HEK293 (cell line): ENCODE data around the gene MVP.
A peak's percentile ranks its signal among the peaks of the same experiment; 100 is the strongest.

ENCODE experiments used
- CTCF ChIA-PET: fragments of 350-600 bp; formaldehyde crosslinking; extraction: SDS; loops from one replicate; lab custom pipeline; 2021; ENCODE audit warnings: antibody characterized with exemption; lab: Yijun Ruan, JAX
- POLR2A ChIA-PET: fragments of 300-600 bp; formaldehyde crosslinking; extraction: SDS; loops from one replicate; lab custom pipeline; 2020; ENCODE audit warnings: antibody characterized with exemption, inconsistent platforms; lab: Yijun Ruan, JAX
- H3K27ac ChIP-seq: fragments of 200-500 bp; sonication (Bioruptor generic); 2 replicates; pipeline ENCODE4 v1.5.1; 2014; ENCODE audit warnings: low read depth, low read length, control low read depth, inconsistent platforms; ENCODE audit errors: extremely low read depth
- H3K36me3 ChIP-seq, 2 experiments: fragments of 200-500 bp in 1 of 2; sonication (Bioruptor generic) in 1 of 2; 1 replicate in 1 of 2; 2 replicates in 1 of 2; pipeline ENCODE4 v1.5.1; 2014 to 2017; ENCODE audit warnings: inconsistent platforms in 2 of 2, low read length in 2 of 2; ENCODE audit not compliant: control insufficient read depth in 2 of 2, insufficient read depth in 1 of 2
- H3K4me1 ChIP-seq: fragments of 200-500 bp; sonication (Bioruptor generic); 2 replicates; pipeline ENCODE4 v1.5.1; 2014; ENCODE audit warnings: mild to moderate bottlenecking, low read length, inconsistent platforms; ENCODE audit not compliant: control insufficient read depth, insufficient read depth
- H3K4me3 ChIP-seq: 2 replicates; pipeline ENCODE4 v1.5.1; 2011; ENCODE audit warnings: low read depth, mild to moderate bottlenecking, control low read depth, low read length, moderate library complexity
- H3K9me3 ChIP-seq: fragments of 200-500 bp; sonication (Bioruptor generic); 2 replicates; pipeline ENCODE4 v1.5.1; 2014; ENCODE audit warnings: low read depth, low read length, inconsistent platforms; ENCODE audit not compliant: control insufficient read depth, insufficient read depth
- CTCF ChIP-seq: fragments of 450-650 bp; formaldehyde crosslinking; IDR thresholded peaks from 2 replicates; pipeline ENCODE4 v1.5.1; 2016; ENCODE audit warnings: missing biosample characterization, missing genetic modification characterization
- EGR2 ChIP-seq: fragments of 450-650 bp; formaldehyde crosslinking; IDR thresholded peaks from 2 replicates; pipeline ENCODE4 v1.5.1; 2016; ENCODE audit warnings: low read depth, missing biosample characterization, missing genetic modification characterization
- KLF16 ChIP-seq: fragments of 450-650 bp; formaldehyde crosslinking; IDR thresholded peaks from 2 replicates; pipeline ENCODE4 v1.5.1; 2017; ENCODE audit warnings: missing biosample characterization, missing genetic modification characterization
- KLF7 ChIP-seq: fragments of 450-650 bp; formaldehyde crosslinking; IDR thresholded peaks from 2 replicates; pipeline ENCODE4 v1.5.1; 2016; ENCODE audit warnings: missing biosample characterization, missing genetic modification characterization, borderline replicate concordance
- PBX3 ChIP-seq: sonication (generic); formaldehyde crosslinking; IDR thresholded peaks from 2 replicates; pipeline ENCODE4 v1.8.1; 2022; ENCODE audit warnings: mild to moderate bottlenecking, moderate library complexity, missing genetic modification reagents
- PRDM1 ChIP-seq: fragments of 450-650 bp; formaldehyde crosslinking; IDR thresholded peaks from 2 replicates; pipeline ENCODE4; 2016; ENCODE audit warnings: missing biosample characterization, missing genetic modification characterization
- SCRT1 ChIP-seq: fragments of 450-650 bp; formaldehyde crosslinking; IDR thresholded peaks from 2 replicates; pipeline ENCODE4 v1.5.1; 2016; ENCODE audit warnings: missing biosample characterization, missing genetic modification characterization, borderline replicate concordance
- TSHZ1 ChIP-seq: fragments of 450-650 bp; formaldehyde crosslinking; IDR thresholded peaks from 2 replicates; pipeline ENCODE4 v1.5.1; 2016; ENCODE audit warnings: missing biosample characterization, missing genetic modification characterization, borderline replicate concordance
- ZBTB1 ChIP-seq: fragments of 450-650 bp; formaldehyde crosslinking; IDR thresholded peaks from 2 replicates; pipeline ENCODE4 v1.5.1; 2016; ENCODE audit warnings: missing biosample characterization, missing genetic modification characterization
- ZBTB20 ChIP-seq: fragments of 450-650 bp; formaldehyde crosslinking; IDR thresholded peaks from 2 replicates; pipeline ENCODE4 v1.5.1; 2016; ENCODE audit warnings: missing biosample characterization, missing genetic modification characterization
- ZEB2 ChIP-seq: fragments of 450-650 bp; formaldehyde crosslinking; IDR thresholded peaks from 2 replicates; pipeline ENCODE4 v1.5.1; 2016; ENCODE audit warnings: missing biosample characterization, missing genetic modification characterization
- ZNF121 ChIP-seq: fragments of 450-650 bp; formaldehyde crosslinking; IDR thresholded peaks from 2 replicates; pipeline ENCODE4 v1.5.1; 2016; ENCODE audit warnings: missing biosample characterization, missing genetic modification characterization
- ZNF16 ChIP-seq: fragments of 450-650 bp; formaldehyde crosslinking; IDR thresholded peaks from 2 replicates; pipeline ENCODE4 v1.5.1; 2016; ENCODE audit warnings: low read depth, missing biosample characterization, missing genetic modification characterization
- ZNF26 ChIP-seq: fragments of 450-650 bp; formaldehyde crosslinking; IDR thresholded peaks from 2 replicates; pipeline ENCODE4 v1.5.1; 2016; ENCODE audit warnings: missing biosample characterization, missing genetic modification characterization
- ZNF335 ChIP-seq: fragments of 450-650 bp; formaldehyde crosslinking; conservative IDR thresholded peaks from 2 replicates; pipeline ENCODE4 v1.5.1; 2016; ENCODE audit warnings: missing biosample characterization, missing genetic modification characterization
- ZNF416 ChIP-seq: fragments of 450-650 bp; formaldehyde crosslinking; IDR thresholded peaks from 2 replicates; pipeline ENCODE4 v1.5.1; 2016; ENCODE audit warnings: missing biosample characterization, missing genetic modification characterization
- ZNF530 ChIP-seq: fragments of 450-650 bp; formaldehyde crosslinking; IDR thresholded peaks from 2 replicates; pipeline ENCODE4 v1.5.1; 2016; ENCODE audit warnings: low read depth, missing biosample characterization, missing genetic modification characterization
- ZNF555 ChIP-seq: fragments of 450-650 bp; formaldehyde crosslinking; conservative IDR thresholded peaks from 2 replicates; pipeline ENCODE4 v1.5.1; 2017; ENCODE audit warnings: missing biosample characterization, mild to moderate bottlenecking, missing genetic modification characterization, inconsistent platforms
- ZNF600 ChIP-seq: fragments of 450-650 bp; formaldehyde crosslinking; IDR thresholded peaks from 2 replicates; pipeline ENCODE4 v1.5.1; 2016; ENCODE audit warnings: missing biosample characterization, missing genetic modification characterization
- ZNF624 ChIP-seq: fragments of 450-650 bp; formaldehyde crosslinking; IDR thresholded peaks from 2 replicates; pipeline ENCODE4 v1.5.1; 2017; ENCODE audit warnings: missing biosample characterization, missing genetic modification characterization
- ZNF76 ChIP-seq: fragments of 450-650 bp; formaldehyde crosslinking; IDR thresholded peaks from 2 replicates; pipeline ENCODE4; 2016; ENCODE audit warnings: low read depth, missing biosample characterization, missing genetic modification characterization, borderline replicate concordance
- ZNF776 ChIP-seq: fragments of 450-650 bp; formaldehyde crosslinking; IDR thresholded peaks from 2 replicates; pipeline ENCODE4 v1.5.0; 2017; ENCODE audit warnings: missing biosample characterization, missing genetic modification characterization, borderline replicate concordance
- ZSCAN30 ChIP-seq: fragments of 450-650 bp; IDR thresholded peaks from 2 replicates; pipeline ENCODE4 v1.5.1; 2018; ENCODE audit warnings: missing biosample characterization, mild to moderate bottlenecking, missing genetic modification characterization, moderate library complexity
- ZSCAN5A ChIP-seq: fragments of 450-650 bp; formaldehyde crosslinking; IDR thresholded peaks from 2 replicates; pipeline ENCODE4 v1.5.1; 2016; ENCODE audit warnings: missing biosample characterization, missing genetic modification characterization

The MVP gene

GRCh38 chr16:29862383-29862883 is 42.2 kb downstream of the MVP start:
- CTCF ChIA-PET: interaction anchor here (1.5 to 6.4 kb wide), 2 partner anchors 11 to 13 kb away, joined by 4 to 58 read pairs; no protein-coding TSS in a partner anchor
- Histone ChIP-seq H3K36me3 (peaks cover 4 to 37% of the 10 kb centered on the region in 2 experiments; a peak in 2 of 3 replicates), H3K9me3 (no peaks in the 10 kb centered on the region), H3K4me1 (no peaks in the 10 kb centered on the region), H3K27ac (peak overlapping the region; percentile 93; the same call in 1 of the 2 replicates), H3K4me3 (peak overlapping the region; percentile 95)
- POLR2A ChIA-PET: interaction anchor here (0.6 to 1.5 kb wide), 4 partner anchors 37 to 111 kb away, joined by 3 to 7 read pairs (median 5); partner anchors contain the start of genes SEZ6L2 and TMEM219
- TF ChIP-seq ZNF76 (tag by site-specific recombination): no peak
- TF ChIP-seq ZNF776: no peak
- peak; percentile 80 for TF ChIP-seq CTCF (tag by site-specific recombination)
- TF ChIP-seq ZNF555 (tag by site-specific recombination): no peak
- TF ChIP-seq KLF16 (tag by site-specific recombination): no peak
- 0 out of 2 replicates have a peak, but pooled peaks have one; percentile 31 for TF ChIP-seq PBX3 (CRISPR knock-in tag)
- no peak for TF ChIP-seq ZSCAN30 (tag by site-specific recombination)
- TF ChIP-seq ZEB2 (tag by site-specific recombination): no peak
- TF ChIP-seq ZNF121 (tag by site-specific recombination): no peak
- TF ChIP-seq ZNF600 (tag by site-specific recombination): 0 out of 2 replicates have a peak, but pooled peaks have one; percentile 13
- peak; percentile 75; the same call in 1 of the 2 replicates for TF ChIP-seq ZBTB20 (tag by site-specific recombination)
- no peak for TF ChIP-seq ZNF16 (tag by site-specific recombination)
- no peak for TF ChIP-seq EGR2 (tag by site-specific recombination)
- TF ChIP-seq KLF7 (tag by site-specific recombination): no peak
- peak; percentile 99 for TF ChIP-seq ZNF335
- no peak for TF ChIP-seq ZNF624 (tag by site-specific recombination)

GRCh38 chr16:29862884-29863668 is 42.8 kb downstream of the MVP start, which contains the start of gene CDIPT:
Gene CDIPT (minus strand): TSS chr16:29863226. CDS start chr16:29862857, 369 bp downstream.
- peak within 1 kb of the TSS; percentile 93 for H3K27ac ChIP-seq
- POLR2A ChIA-PET: interaction anchor here (0.6 to 1.9 kb wide), 6 partner anchors 9 to 98 kb away, joined by 3 to 7 read pairs (median 4); partner anchors contain the start of genes SEZ6L2 and TMEM219
- no peaks in the 10 kb centered on the region for H3K4me1 ChIP-seq
- peaks cover 4 to 34% of the 10 kb centered on the region in 2 experiments; a peak in 2 of 3 replicates for H3K36me3 ChIP-seq
- H3K4me3 ChIP-seq: peak within 1 kb of the TSS; percentile 95
- no peaks in the 10 kb centered on the region for H3K9me3 ChIP-seq
- CTCF ChIA-PET: interaction anchor here (0.6 to 2.0 kb wide), 4 partner anchors 10 to 78 kb away, joined by 3 to 7 read pairs (median 4); no protein-coding TSS in a partner anchor
- TF ChIP-seq TSHZ1 (tag by site-specific recombination) (peak; percentile 23; the same call in 1 of the 2 replicates), ZSCAN5A (tag by site-specific recombination) (peak; percentile 77; the same call in 1 of the 2 replicates), PRDM1 (tag by site-specific recombination) (peak; percentile 87), SCRT1 (peak; percentile 21; the same call in 1 of the 2 replicates), ZBTB1 (tag by site-specific recombination) (0 out of 2 replicates have a peak, but pooled peaks have one; percentile 35), ZNF416 (tag by site-specific recombination) (no peak), ZNF26 (tag by site-specific recombination) (no peak), ZNF530 (tag by site-specific recombination) (no peak)
